Measurements from ENCODE around the gene CSRP1. TPM values are rescaled to one million over a fixed set of nuclear protein-coding genes. Genes with fewer than 3 reads are reported as not detected.

The CSRP1 gene
- total and polyA plus RNA-seq, 9 of the 15 experiments (the other 6 are each of a cell fraction or from before 2014, with no cell fraction given), result 6.8 to 39.4 (median 23.7) TPM

DNA sequence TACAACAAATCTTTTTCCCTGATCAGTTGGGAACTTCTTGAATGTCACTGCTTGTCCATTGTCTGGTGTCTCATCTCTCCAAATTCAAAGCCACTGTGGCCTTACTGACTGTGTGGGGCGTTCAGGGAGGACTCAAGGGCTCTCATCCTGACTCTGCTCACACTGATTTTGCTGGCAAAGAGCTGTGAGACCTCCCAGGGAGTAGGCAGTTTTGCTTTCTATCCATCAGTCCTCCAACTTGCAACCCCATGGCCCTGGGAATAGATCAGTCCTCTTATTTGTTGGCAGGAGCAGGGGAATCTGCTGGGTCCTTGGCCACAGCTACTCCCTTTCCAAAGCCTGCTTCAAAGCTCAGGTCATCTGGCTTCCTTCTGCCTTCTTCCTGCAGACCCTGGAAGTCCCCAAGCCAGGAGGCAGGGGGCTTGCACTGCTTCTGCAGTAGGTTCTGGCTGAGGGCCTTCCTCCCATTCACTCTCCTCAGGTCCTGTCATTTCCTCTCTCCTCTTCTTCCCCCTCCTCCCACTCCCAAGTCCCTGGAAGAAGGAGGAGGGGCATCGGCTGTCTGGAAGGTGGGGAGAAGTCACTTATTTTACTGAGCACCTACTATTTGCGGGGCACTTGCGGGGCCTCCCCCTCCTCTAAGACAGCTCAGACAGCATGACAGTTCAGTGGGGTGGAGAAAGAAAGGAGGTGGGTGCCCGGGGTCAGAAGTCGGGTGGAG, 31.1 kb upstream of the CSRP1 start (continued):
- TF ChIP-seq, protein P1, sequence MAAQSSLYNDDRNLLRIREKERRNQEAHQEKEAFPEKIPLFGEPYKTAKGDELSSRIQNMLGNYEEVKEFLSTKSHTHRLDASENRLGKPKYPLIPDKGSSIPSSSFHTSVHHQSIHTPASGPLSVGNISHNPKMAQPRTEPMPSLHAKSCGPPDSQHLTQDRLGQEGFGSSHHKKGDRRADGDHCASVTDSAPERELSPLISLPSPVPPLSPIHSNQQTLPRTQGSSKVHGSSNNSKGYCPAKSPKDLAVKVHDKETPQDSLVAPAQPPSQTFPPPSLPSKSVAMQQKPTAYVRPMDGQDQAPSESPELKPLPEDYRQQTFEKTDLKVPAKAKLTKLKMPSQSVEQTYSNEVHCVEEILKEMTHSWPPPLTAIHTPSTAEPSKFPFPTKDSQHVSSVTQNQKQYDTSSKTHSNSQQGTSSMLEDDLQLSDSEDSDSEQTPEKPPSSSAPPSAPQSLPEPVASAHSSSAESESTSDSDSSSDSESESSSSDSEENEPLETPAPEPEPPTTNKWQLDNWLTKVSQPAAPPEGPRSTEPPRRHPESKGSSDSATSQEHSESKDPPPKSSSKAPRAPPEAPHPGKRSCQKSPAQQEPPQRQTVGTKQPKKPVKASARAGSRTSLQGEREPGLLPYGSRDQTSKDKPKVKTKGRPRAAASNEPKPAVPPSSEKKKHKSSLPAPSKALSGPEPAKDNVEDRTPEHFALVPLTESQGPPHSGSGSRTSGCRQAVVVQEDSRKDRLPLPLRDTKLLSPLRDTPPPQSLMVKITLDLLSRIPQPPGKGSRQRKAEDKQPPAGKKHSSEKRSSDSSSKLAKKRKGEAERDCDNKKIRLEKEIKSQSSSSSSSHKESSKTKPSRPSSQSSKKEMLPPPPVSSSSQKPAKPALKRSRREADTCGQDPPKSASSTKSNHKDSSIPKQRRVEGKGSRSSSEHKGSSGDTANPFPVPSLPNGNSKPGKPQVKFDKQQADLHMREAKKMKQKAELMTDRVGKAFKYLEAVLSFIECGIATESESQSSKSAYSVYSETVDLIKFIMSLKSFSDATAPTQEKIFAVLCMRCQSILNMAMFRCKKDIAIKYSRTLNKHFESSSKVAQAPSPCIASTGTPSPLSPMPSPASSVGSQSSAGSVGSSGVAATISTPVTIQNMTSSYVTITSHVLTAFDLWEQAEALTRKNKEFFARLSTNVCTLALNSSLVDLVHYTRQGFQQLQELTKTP (IDR thresholded peaks at IDR 0.05; ENCODE audit: low read depth in 1 of 2, partially characterized antibody in 2 of 2), result no peak

DNA sequence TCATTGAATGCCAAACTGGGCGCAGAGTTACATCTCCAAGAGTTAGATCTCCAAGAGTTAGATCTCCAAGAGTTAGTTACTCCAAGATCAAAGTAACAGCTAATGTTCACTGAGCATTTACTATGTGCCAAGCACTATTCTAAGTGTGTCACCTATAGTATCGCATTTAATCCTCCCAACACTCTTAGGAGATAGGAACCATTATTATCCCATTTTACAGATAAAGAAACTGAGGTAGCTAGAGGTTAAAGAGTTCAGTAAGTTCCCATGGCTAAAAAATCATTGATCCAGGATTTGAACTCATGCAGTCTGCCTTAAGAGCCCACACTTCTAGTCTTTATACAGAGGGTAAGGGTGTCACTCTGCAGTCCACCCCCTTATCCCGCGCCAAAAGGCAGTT, 30.5 kb upstream of the CSRP1 start:
- POLR2A ChIA-PET, result interaction anchor here (0.5 to 1.4 kb wide), 2 partner anchors 14 to 91 kb away, joined by 3 to 7 read pairs; no protein-coding TSS in a partner anchor
- TF ChIP-seq TAL1 (IDR thresholded peaks at IDR 0.05), result no peak
- TF ChIP-seq, protein P2, sequence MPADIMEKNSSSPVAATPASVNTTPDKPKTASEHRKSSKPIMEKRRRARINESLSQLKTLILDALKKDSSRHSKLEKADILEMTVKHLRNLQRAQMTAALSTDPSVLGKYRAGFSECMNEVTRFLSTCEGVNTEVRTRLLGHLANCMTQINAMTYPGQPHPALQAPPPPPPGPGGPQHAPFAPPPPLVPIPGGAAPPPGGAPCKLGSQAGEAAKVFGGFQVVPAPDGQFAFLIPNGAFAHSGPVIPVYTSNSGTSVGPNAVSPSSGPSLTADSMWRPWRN (IDR thresholded peaks at IDR 0.05; ENCODE audit: low read depth), result no peak
- TF ChIP-seq ZNF408 (CRISPR knock-in tag; IDR thresholded peaks at IDR 0.05; ENCODE audit: low read depth), result no peak
- TF ChIP-seq MAFF (IDR thresholded peaks at IDR 0.05; ENCODE audit: low read length), result no peak
- no peak for TF ChIP-seq MIER1 (IDR thresholded peaks at IDR 0.05; ENCODE audit: low read depth)
- TF ChIP-seq RBFOX2 (IDR thresholded peaks at IDR 0.05; ENCODE audit: low read depth, low read length), result no peak
- peak; percentile 52 to 63; a peak in 2 of 4 replicates for TF ChIP-seq KDM1A (IDR thresholded peaks at IDR 0.05)
- TF ChIP-seq, protein P3, sequence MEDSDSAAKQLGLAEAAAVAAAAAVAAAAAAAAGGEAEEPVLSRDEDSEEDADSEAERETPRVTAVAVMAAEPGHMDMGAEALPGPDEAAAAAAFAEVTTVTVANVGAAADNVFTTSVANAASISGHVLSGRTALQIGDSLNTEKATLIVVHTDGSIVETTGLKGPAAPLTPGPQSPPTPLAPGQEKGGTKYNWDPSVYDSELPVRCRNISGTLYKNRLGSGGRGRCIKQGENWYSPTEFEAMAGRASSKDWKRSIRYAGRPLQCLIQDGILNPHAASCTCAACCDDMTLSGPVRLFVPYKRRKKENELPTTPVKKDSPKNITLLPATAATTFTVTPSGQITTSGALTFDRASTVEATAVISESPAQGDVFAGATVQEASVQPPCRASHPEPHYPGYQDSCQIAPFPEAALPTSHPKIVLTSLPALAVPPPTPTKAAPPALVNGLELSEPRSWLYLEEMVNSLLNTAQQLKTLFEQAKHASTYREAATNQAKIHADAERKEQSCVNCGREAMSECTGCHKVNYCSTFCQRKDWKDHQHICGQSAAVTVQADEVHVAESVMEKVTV (CRISPR knock-in tag; IDR thresholded peaks at IDR 0.05), result no peak
- TF ChIP-seq OTX1 (CRISPR knock-in tag; IDR thresholded peaks at IDR 0.05), result no peak
- TF ChIP-seq, protein P4, sequence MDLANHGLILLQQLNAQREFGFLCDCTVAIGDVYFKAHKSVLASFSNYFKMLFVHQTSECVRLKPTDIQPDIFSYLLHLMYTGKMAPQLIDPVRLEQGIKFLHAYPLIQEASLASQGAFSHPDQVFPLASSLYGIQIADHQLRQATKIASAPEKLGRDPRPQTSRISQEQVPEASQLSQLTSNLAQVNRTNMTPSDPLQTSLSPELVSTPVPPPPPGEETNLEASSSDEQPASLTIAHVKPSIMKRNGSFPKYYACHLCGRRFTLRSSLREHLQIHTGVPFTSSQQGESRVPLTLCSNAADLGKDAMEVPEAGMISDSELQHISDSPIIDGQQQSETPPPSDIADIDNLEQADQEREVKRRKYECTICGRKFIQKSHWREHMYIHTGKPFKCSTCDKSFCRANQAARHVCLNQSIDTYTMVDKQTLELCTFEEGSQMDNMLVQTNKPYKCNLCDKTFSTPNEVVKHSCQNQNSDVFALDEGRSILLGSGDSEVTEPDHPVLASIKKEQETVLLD (IDR thresholded peaks at IDR 0.05), result no peak
- TF ChIP-seq RBM25 (IDR thresholded peaks at IDR 0.05; ENCODE audit: low read depth, low read length, severe bottlenecking), result peak; percentile 92
- no peak for TF ChIP-seq ZNF431 (CRISPR knock-in tag; IDR thresholded peaks at IDR 0.05)

More for the DNA sequence above, 30.5 kb upstream of the CSRP1 start:
- peaks cover 25 to 45% of the 10 kb centered on the region in 2 experiments for H3K27me3 ChIP-seq (ENCODE audit: control insufficient read depth in 2 of 2, insufficient read depth in 2 of 2, low read length in 2 of 2)
- H3K4me3 ChIP-seq, result no peak overlapping the region
- H3K9me1 ChIP-seq (ENCODE audit: control insufficient read depth, insufficient read depth, low read length), result no peaks in the 10 kb centered on the region
- BruUV-seq (replicated peaks), result no TSS peak
- no peak for DNase-seq (ENCODE audit: extremely low read depth in 1 of 4, low spot score in 3 of 4)
- no peak for ATAC-seq
- CTCF ChIA-PET (ENCODE audit: low intra/inter-chr PET ratio), result interaction anchor here (0.6 kb wide), 1 partner anchor 45 kb away, joined by 3 read pairs; no protein-coding TSS in a partner anchor
- H3K9ac ChIP-seq (ENCODE audit: insufficient read depth in 1 of 2, low read depth in 2 of 2, low read length in 2 of 2), result no peak overlapping the region
- no peaks in the 10 kb centered on the region for H3K36me3 ChIP-seq (ENCODE audit: control insufficient read depth, insufficient read depth, low read length)
- intact Hi-C loops (cut with micrococcal nuclease), result loop anchor here (10.0 kb wide), 1 partner anchor 437 kb away; no protein-coding TSS in a partner anchor
- no peak overlapping the region for H2AFZ ChIP-seq (ENCODE audit: low read depth, low read length)
- in situ Hi-C loops (cut with MboI), result no loop called here
- H3K9me3 ChIP-seq (replicated peaks; ENCODE audit: control insufficient read depth, insufficient read depth, low read depth, low read length), result no peaks in the 10 kb centered on the region
- H4K20me1 ChIP-seq (replicated peaks; ENCODE audit: control insufficient read depth, insufficient read depth, low read length), result no peaks in the 10 kb centered on the region
- 33% methylated on average over 4 of the region's 4 CpGs for WGBS (ENCODE audit: insufficient coverage, low coverage, missing lambda C conversion rate)
- FAIRE-seq, result no peak
- peaks cover 23 to 28% of the 10 kb centered on the region in 2 experiments for H3K4me1 ChIP-seq (replicated peaks in 1 of 2; ENCODE audit: control insufficient read depth in 2 of 2, insufficient read depth in 2 of 2, low read length in 2 of 2)
- no peak overlapping the region for H3K4me2 ChIP-seq (ENCODE audit: insufficient read depth, low read length)
- H3K27ac ChIP-seq (ENCODE audit: extremely low read depth, low read depth, low read length), result no peak overlapping the region
- no peaks in the 10 kb centered on the region for H3K79me2 ChIP-seq (ENCODE audit: control insufficient read depth, insufficient read depth, low read length)
